Esophagus muscularis mucosa (tissue), 4 donors: ENCODE results near the gene CLDN9. TPM values are rescaled to one million over a fixed set of nuclear protein-coding genes. Genes with fewer than 3 reads are reported as not detected.

ENCODE experiments used
- DNase-seq: peaks from one replicate; pipeline ENCODE4 v3.0.0-alpha.2; 2017; ENCODE audit errors: extremely low spot score
- H3K27ac ChIP-seq, 4 donors: fragments of 200-600 bp; sonication (generic); replicated peaks in 1 of 4; 1 replicate in 3 of 4; 2 replicates in 1 of 4; pipeline ENCODE4 v1.5.1; 2016 to 2019; ENCODE audit warnings: mild to moderate bottlenecking in 1 of 4
- H3K27me3 ChIP-seq, 4 donors: fragments of 200-600 bp; sonication (generic); one replicate each; pipeline versions ENCODE4 v1.5.1 to v1.6.0; 2016 to 2019
- H3K36me3 ChIP-seq, 4 donors: fragments of 200-600 bp; sonication (generic); one replicate each; pipeline ENCODE4 v1.5.1; 2016 to 2019
- H3K4me1 ChIP-seq, 4 donors: fragments of 200-600 bp; sonication (generic); one replicate each; pipeline ENCODE4 v1.5.1; 2016 to 2019
- H3K4me3 ChIP-seq, 4 donors: fragments of 200-600 bp; sonication (generic); 1 replicate in 2 of 4; 2 replicates in 2 of 4; pipeline ENCODE4 v1.5.1; 2016 to 2019; ENCODE audit warnings: mild to moderate bottlenecking in 4 of 4, moderate library complexity in 1 of 4
- H3K9me3 ChIP-seq, 4 donors: fragments of 200-600 bp; sonication (generic); 1 replicate in 3 of 4; 2 replicates in 1 of 4; pipeline ENCODE4 v1.5.1; 2016 to 2019
- CTCF ChIP-seq, 3 experiments: fragments of 200-600 bp in 2 of 3; fragments of 450-650 bp in 1 of 3; sonication (generic) in 2 of 3; IDR thresholded peaks; one replicate each; pipeline ENCODE4 v1.5.1; 2017 to 2019; ENCODE audit warnings: antibody characterized with exemption in 3 of 3, mild to moderate bottlenecking in 2 of 3, moderate library complexity in 1 of 3
- EP300 ChIP-seq: sonication (generic); formaldehyde crosslinking; IDR thresholded peaks from one replicate; pipeline ENCODE4 v1.6.1; 2017; ENCODE audit warnings: antibody characterized with exemption
- POLR2A ChIP-seq: fragments of 450-650 bp; IDR thresholded peaks from one replicate; pipeline ENCODE4 v1.6.1; 2017; ENCODE audit warnings: antibody characterized with exemption, moderate library complexity, mild to moderate bottlenecking, low read depth
- POLR2AphosphoS5 ChIP-seq, 2 donors: sonication (generic); formaldehyde crosslinking; IDR thresholded peaks; one replicate each; pipeline ENCODE4 v1.6.1; 2017; ENCODE audit warnings: antibody characterized with exemption in 2 of 2
- WGBS: methylation state at CpG from one replicate; pipeline ENCODE4 v1.1.5; 2018; 5-methylcytosine and 5-hydroxymethylcytosine counted together
- intact Hi-C: fragments of 100-400 bp; cut with DNase I; formaldehyde crosslinking; loops from one replicate; pipeline ENCODE4 v1.15.1; 2023
- total RNA-seq, 4 donors: library from RNA; depleted of rRNA; stranded (reverse); fragments of >200 nt; gene quantifications; one replicate each; pipeline versions ENCODE4 v1.1.0 to v1.2.1, GENCODE V29; 2016

CLDN9 gene
- total RNA-seq, 4 donors from 2014 or later, result 0.17 to 0.42 (median 0.32) TPM; not detected in 1

GRCh38 chr16:3010510-3010909 lies 2.2 kb upstream of the CLDN9 start:
- DNase-seq, result no peak
- intact Hi-C loops, result no loop called here

GRCh38 chr16:3012246-3012645 lies 477 bp upstream of the CLDN9 start:
- no peak for TF ChIP-seq CTCF (IDR thresholded peaks at IDR 0.05)
- TF ChIP-seq EP300, result no peak
- TF ChIP-seq POLR2AphosphoS5 (IDR thresholded peaks at IDR 0.05), result no peak
- TF ChIP-seq POLR2A, result no peak
- intact Hi-C loops, result no loop called here
- Histone ChIP-seq H3K27ac (no peak overlapping the region), H3K4me3 (no peak overlapping the region), H3K9me3 (no peaks in the 10 kb centered on the region), H3K36me3 (no peaks in the 10 kb centered on the region), H3K27me3 (peaks cover 0 to 85% (median 24%) of the 10 kb centered on the region in 4 donors), H3K4me1 (peaks cover 0 to 4% (median 0%) of the 10 kb centered on the region in 4 donors)
- no peak for DNase-seq
- 23% methylated on average over 13 of the region's 19 CpGs for WGBS

More at GRCh38 chr16:3010510-3010909, 2.2 kb upstream of the CLDN9 start:
- Histone ChIP-seq H3K27ac (no peak overlapping the region), H3K9me3 (no peaks in the 10 kb centered on the region), H3K27me3 (peaks cover 0 to 96% (median 21%) of the 10 kb centered on the region in 4 donors), H3K36me3 (no peaks in the 10 kb centered on the region), H3K4me1 (peaks cover 0 to 4% (median 0%) of the 10 kb centered on the region in 4 donors), H3K4me3 (no peak overlapping the region)
- WGBS, result 92% methylated on average over 8 of the region's 8 CpGs
- no peak for TF ChIP-seq POLR2A
- no peak for TF ChIP-seq CTCF (IDR thresholded peaks at IDR 0.05)
- no peak for TF ChIP-seq POLR2AphosphoS5 (IDR thresholded peaks at IDR 0.05)
- no peak for TF ChIP-seq EP300

- intact Hi-C loops, result no loop called here
- Histone ChIP-seq H3K27me3 (peaks cover 0 to 85% (median 35%) of the 10 kb centered on the region in 4 donors), H3K4me1 (peaks cover 4 to 10% (median 9%) of the 10 kb centered on the region in 4 donors), H3K4me3 (no peak overlapping the region), H3K27ac (no peak overlapping the region), H3K36me3 (no peaks in the 10 kb centered on the region), H3K9me3 (no peaks in the 10 kb centered on the region)
- DNase-seq, result no peak
- TF ChIP-seq POLR2A (no peak), EP300 (no peak), POLR2AphosphoS5 (IDR thresholded peaks at IDR 0.05) (no peak), CTCF (IDR thresholded peaks at IDR 0.05) (no peak)
- 54% methylated on average over 13 of the region's 27 CpGs for WGBS
These were observed 798 bp downstream of the CLDN9 start for GRCh38 chr16:3013491-3013951.

GRCh38 chr16:3013998-3014690 lies 1.4 kb downstream of the CLDN9 start:
- intact Hi-C loops, result no loop called here
- WGBS, result 57% methylated on average over 6 of the region's 12 CpGs
- Histone ChIP-seq H3K36me3 (no peaks in the 10 kb centered on the region), H3K9me3 (no peaks in the 10 kb centered on the region), H3K27ac (no peak overlapping the region), H3K27me3 (peaks cover 0 to 85% (median 36%) of the 10 kb centered on the region in 4 donors), H3K4me1 (peaks cover 4 to 10% (median 9%) of the 10 kb centered on the region in 4 donors), H3K4me3 (no peak overlapping the region)
- DNase-seq, result no peak
- no peak for TF ChIP-seq EP300
- TF ChIP-seq POLR2AphosphoS5 (IDR thresholded peaks at IDR 0.05), result no peak
- TF ChIP-seq CTCF (IDR thresholded peaks at IDR 0.05), result no peak
- TF ChIP-seq POLR2A, result no peak
